H1 (cell line): ENCODE measurements around the gene VPS11.

ENCODE experiments used
- KDM5A ChIP-seq: fragments of 200-600 bp; IDR thresholded peaks from 2 replicates; pipeline ENCODE4 v1.7.1; 2012; ENCODE audit warnings: mild to moderate bottlenecking, low read length, inconsistent platforms, mixed read lengths
- TF ChIP-seq, protein P1 (sequence below), 3 experiments: IDR thresholded peaks; 1 replicate in 2 of 3; 2 replicates in 1 of 3; pipeline versions ENCODE4 v1.5.1 to v1.6.1; 2011; ENCODE audit warnings: low read length in 3 of 3, mild to moderate bottlenecking in 3 of 3, inconsistent platforms in 2 of 3, low read depth in 1 of 3, moderate library complexity in 1 of 3; ENCODE audit not compliant: insufficient read depth in 1 of 3; ENCODE audit errors: control extremely low read depth in 1 of 3

DNA sequence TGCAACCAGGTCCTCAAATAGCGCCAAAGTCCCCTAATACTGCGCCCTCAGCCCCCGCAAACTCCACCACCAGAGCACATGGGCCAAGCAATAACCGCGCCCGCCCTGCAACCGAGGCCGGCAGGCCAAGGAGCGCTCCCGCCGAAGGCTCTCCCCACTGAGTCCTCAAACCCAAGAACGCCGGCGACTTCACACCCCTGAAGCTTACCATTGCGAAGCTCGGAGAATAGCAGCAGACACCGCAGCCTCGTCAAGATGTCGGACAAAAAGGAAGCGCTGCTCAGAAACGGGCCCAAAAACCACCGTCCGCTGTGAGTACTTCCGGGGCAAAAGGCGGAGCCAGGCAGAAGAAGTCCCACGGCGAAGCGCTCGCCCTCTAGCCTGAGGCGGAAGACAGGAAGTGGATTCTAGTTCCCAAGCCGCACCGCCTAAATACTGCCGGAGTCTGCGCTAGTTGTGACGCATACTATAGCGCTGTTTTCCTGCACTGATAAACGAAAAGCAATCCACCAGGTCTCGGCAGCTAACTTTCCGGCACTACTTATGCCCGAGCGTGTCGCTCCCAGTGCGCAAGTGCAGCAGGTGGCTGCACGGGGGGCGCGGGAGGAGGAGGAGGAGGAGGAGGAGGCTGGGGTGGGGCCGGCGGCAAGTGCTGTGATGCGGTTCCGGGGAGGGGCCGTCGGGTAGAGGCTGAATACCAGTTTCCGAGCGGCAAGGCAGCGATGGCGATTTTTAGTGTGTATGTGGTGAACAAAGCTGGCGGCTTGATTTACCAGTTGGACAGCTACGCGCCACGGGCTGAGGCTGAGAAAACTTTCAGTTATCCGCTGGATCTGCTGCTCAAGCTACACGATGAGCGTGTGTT is 49.3 kb upstream of the VPS11 start, which contains the start of the genes RPS25 and TRAPPC4:
- TF ChIP-seq, protein P1, sequence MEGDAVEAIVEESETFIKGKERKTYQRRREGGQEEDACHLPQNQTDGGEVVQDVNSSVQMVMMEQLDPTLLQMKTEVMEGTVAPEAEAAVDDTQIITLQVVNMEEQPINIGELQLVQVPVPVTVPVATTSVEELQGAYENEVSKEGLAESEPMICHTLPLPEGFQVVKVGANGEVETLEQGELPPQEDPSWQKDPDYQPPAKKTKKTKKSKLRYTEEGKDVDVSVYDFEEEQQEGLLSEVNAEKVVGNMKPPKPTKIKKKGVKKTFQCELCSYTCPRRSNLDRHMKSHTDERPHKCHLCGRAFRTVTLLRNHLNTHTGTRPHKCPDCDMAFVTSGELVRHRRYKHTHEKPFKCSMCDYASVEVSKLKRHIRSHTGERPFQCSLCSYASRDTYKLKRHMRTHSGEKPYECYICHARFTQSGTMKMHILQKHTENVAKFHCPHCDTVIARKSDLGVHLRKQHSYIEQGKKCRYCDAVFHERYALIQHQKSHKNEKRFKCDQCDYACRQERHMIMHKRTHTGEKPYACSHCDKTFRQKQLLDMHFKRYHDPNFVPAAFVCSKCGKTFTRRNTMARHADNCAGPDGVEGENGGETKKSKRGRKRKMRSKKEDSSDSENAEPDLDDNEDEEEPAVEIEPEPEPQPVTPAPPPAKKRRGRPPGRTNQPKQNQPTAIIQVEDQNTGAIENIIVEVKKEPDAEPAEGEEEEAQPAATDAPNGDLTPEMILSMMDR (IDR thresholded peaks at IDR 0.05; ENCODE audit: control extremely low read depth in 1 of 3, insufficient read depth in 1 of 3, low read depth in 1 of 3, low read length in 3 of 3) = no peak
- peak; percentile 54 for TF ChIP-seq KDM5A
